GM23248 (cell line): ENCODE measurements around the gene LRP1. TPM values are rescaled to one million over a fixed set of nuclear protein-coding genes. Genes with fewer than 3 reads are reported as not detected.
A peak's percentile ranks its signal among the peaks of the same experiment; 100 is the strongest.

Experiments
- DNase-seq: peaks from one replicate; pipeline ENCODE4 v3.0.0-alpha.2; 2015
- H2AFZ ChIP-seq: fragments of 200-600 bp; sonication (generic); 2 replicates; pipeline ENCODE4 v1.6.1; 2016; ENCODE audit warnings: antibody characterized with exemption
- H3F3A ChIP-seq: fragments of 200-600 bp; sonication (generic); 2 replicates; pipeline ENCODE4 v1.6.1; 2016; ENCODE audit warnings: mild to moderate bottlenecking, antibody characterized with exemption, mixed run types; ENCODE audit not compliant: insufficient read depth
- H3K27ac ChIP-seq: fragments of 200-600 bp; sonication (generic); 2 replicates; pipeline ENCODE4 v1.5.1; 2016; ENCODE audit warnings: mild to moderate bottlenecking
- H3K27me3 ChIP-seq: fragments of 200-600 bp; sonication (generic); replicated peaks from 2 replicates; pipeline ENCODE4 v1.6.1; 2016; ENCODE audit warnings: mild to moderate bottlenecking; ENCODE audit not compliant: insufficient read depth
- H3K36me3 ChIP-seq: fragments of 200-600 bp; sonication (generic); 2 replicates; pipeline ENCODE4 v1.6.1; 2016; ENCODE audit warnings: low read depth, mild to moderate bottlenecking
- H3K4me1 ChIP-seq: fragments of 200-600 bp; sonication (generic); 2 replicates; pipeline ENCODE4 v1.6.1; 2016; ENCODE audit warnings: mild to moderate bottlenecking; ENCODE audit not compliant: insufficient read depth
- H3K4me2 ChIP-seq: fragments of 200-600 bp; sonication (generic); one replicate; pipeline ENCODE4 v1.6.1; 2016; ENCODE audit warnings: mild to moderate bottlenecking; ENCODE audit not compliant: unreplicated experiment
- H3K4me3 ChIP-seq: fragments of 200-600 bp; sonication (generic); 2 replicates; pipeline ENCODE4 v1.5.1; 2016; ENCODE audit warnings: mild to moderate bottlenecking
- H3K79me2 ChIP-seq: fragments of 200-600 bp; sonication (generic); 2 replicates; pipeline ENCODE4 v1.6.1; 2016; ENCODE audit warnings: mild to moderate bottlenecking; ENCODE audit not compliant: insufficient read depth
- H3K9ac ChIP-seq: fragments of 200-600 bp; sonication (generic); 2 replicates; pipeline ENCODE4 v1.6.1; 2016; ENCODE audit warnings: mild to moderate bottlenecking
- H3K9me2 ChIP-seq: fragments of 200-600 bp; sonication (generic); 2 replicates; pipeline ENCODE4 v1.6.1; 2016; ENCODE audit warnings: mixed run types, mild to moderate bottlenecking, moderate library complexity; ENCODE audit not compliant: insufficient read depth
- H3K9me3 ChIP-seq: fragments of 200-600 bp; sonication (generic); one replicate; pipeline ENCODE4 v1.6.1; 2017; ENCODE audit warnings: low read depth
- H4K20me1 ChIP-seq: fragments of 200-600 bp; sonication (generic); 2 replicates; pipeline ENCODE4 v1.6.0; 2016; ENCODE audit not compliant: insufficient read depth
- EZH2 ChIP-seq: fragments of 200-600 bp; sonication (generic); IDR thresholded peaks from 2 replicates; pipeline ENCODE4 v1.6.1; 2018; ENCODE audit warnings: antibody characterized with exemption, mild to moderate bottlenecking; ENCODE audit not compliant: insufficient read depth, poor library complexity, severe bottlenecking
- EZH2phosphoT487 ChIP-seq: fragments of 200-600 bp; sonication (generic); IDR thresholded peaks from 2 replicates; pipeline ENCODE4 v1.6.1; 2018; ENCODE audit warnings: antibody characterized with exemption, moderate library complexity, mild to moderate bottlenecking, low read depth; ENCODE audit not compliant: insufficient read depth
- WGBS, 2 experiments: methylation state at CpG; one replicate each; pipeline ENCODE4 v1.1.6; 2015 to 2017; ENCODE audit warnings: low lambda C conversion rate in 2 of 2, low coverage in 1 of 2; ENCODE audit errors: missing lambda C conversion rate in 2 of 2; 5-methylcytosine and 5-hydroxymethylcytosine counted together
- in situ Hi-C: fragments of 300-500 bp; cut with MboI; formaldehyde crosslinking; loops from 2 replicates; pipeline ENCODE4 v1.15.0; 2020
- polyA plus RNA-seq: library from polyadenylated mRNA; unstranded; fragments of >200 nt; fragmentation: Nextera tagmentation; extraction: Ambion mirVana; gene quantifications from 2 replicates; pipeline ENCODE4 v1.2.1, GENCODE V29; 2016
- total RNA-seq: library from RNA; depleted of rRNA; stranded (reverse); fragments of >200 nt; shearing (Covaris generic); gene quantifications from 2 replicates; pipeline ENCODE4 v1.2.3, GENCODE V29; 2014

Gene LRP1
- total and polyA plus RNA-seq, 2 experiments from 2014 or later: 166 to 257 TPM

GRCh38 chr12:57209916-57210315 is 81.6 kb downstream of the LRP1 start:
- H3K9ac ChIP-seq: no peak overlapping the region
- peaks cover 35% of the 10 kb centered on the region for H3K36me3 ChIP-seq
- no peaks in the 10 kb centered on the region for H3K79me2 ChIP-seq
- H3K9me3 ChIP-seq: no peaks in the 10 kb centered on the region
- no peaks in the 10 kb centered on the region for H3K9me2 ChIP-seq
- TF ChIP-seq EZH2 (no peak), EZH2phosphoT487 (no peak)
- H3K4me2 ChIP-seq: no peak overlapping the region
- 96 to 100% methylated on average over 4 to 8 of the region's 8 CpGs for WGBS, 2 experiments
- H4K20me1 ChIP-seq: no peaks in the 10 kb centered on the region
- no peak overlapping the region for H3K4me3 ChIP-seq
- no peaks in the 10 kb centered on the region for H3K4me1 ChIP-seq
- peaks cover 77% of the 10 kb centered on the region for H3F3A ChIP-seq
- in situ Hi-C loops: no loop called here
- no peak overlapping the region for H3K27ac ChIP-seq
- H2AFZ ChIP-seq: no peak overlapping the region
- no peak for DNase-seq
- H3K27me3 ChIP-seq: no peaks in the 10 kb centered on the region

- DNase-seq: no peak
- in situ Hi-C loops: no loop called here
- Histone ChIP-seq H3K79me2 (no peaks in the 10 kb centered on the region), H3K4me1 (no peaks in the 10 kb centered on the region), H4K20me1 (no peaks in the 10 kb centered on the region), H3K9me3 (no peaks in the 10 kb centered on the region), H3K4me3 (no peak overlapping the region), H3K36me3 (peaks cover 35% of the 10 kb centered on the region), H3K9ac (no peak overlapping the region), H2AFZ (no peak overlapping the region), H3K27me3 (no peaks in the 10 kb centered on the region), H3K27ac (no peak overlapping the region), H3F3A (peaks cover 82% of the 10 kb centered on the region), H3K9me2 (no peaks in the 10 kb centered on the region), H3K4me2 (no peak overlapping the region)
- no peak for TF ChIP-seq EZH2phosphoT487
- TF ChIP-seq EZH2: no peak
- 92 to 96% methylated on average over 12 to 15 of the region's 15 CpGs for WGBS, 2 experiments
Measured at GRCh38 chr12:57210461-57210860, 82.2 kb downstream of the LRP1 start.

- Histone ChIP-seq H3K79me2 (no peaks in the 10 kb centered on the region), H3K27ac (no peak overlapping the region), H2AFZ (no peak overlapping the region), H3K27me3 (no peaks in the 10 kb centered on the region), H3F3A (peaks cover 83% of the 10 kb centered on the region), H3K9ac (no peak overlapping the region), H3K4me3 (no peak overlapping the region), H3K9me3 (no peaks in the 10 kb centered on the region), H3K4me1 (no peaks in the 10 kb centered on the region), H4K20me1 (no peaks in the 10 kb centered on the region), H3K36me3 (peaks cover 31% of the 10 kb centered on the region), H3K9me2 (no peaks in the 10 kb centered on the region), H3K4me2 (no peak overlapping the region)
- DNase-seq: no peak
- no peak for TF ChIP-seq EZH2phosphoT487
- no peak for TF ChIP-seq EZH2
- in situ Hi-C loops: no loop called here
- 81 to 85% methylated on average over 15 to 16 of the region's 16 CpGs for WGBS, 2 experiments
Measured at GRCh38 chr12:57210926-57211692, 82.8 kb downstream of the LRP1 start.

GRCh38 chr12:57211791-57212700 is 83.8 kb downstream of the LRP1 start:
- H4K20me1 ChIP-seq: no peaks in the 10 kb centered on the region

More at GRCh38 chr12:57211791-57212700, 83.8 kb downstream of the LRP1 start:
- 81 to 83% methylated on average over 20 to 27 of the region's 27 CpGs for WGBS, 2 experiments
- Histone ChIP-seq H3K36me3 (peaks cover 24% of the 10 kb centered on the region; the same call in 1 of the 2 replicates), H3F3A (peaks cover 74% of the 10 kb centered on the region), H3K27me3 (no peaks in the 10 kb centered on the region), H3K4me3 (no peak overlapping the region), H2AFZ (no peak overlapping the region), H3K27ac (no peak overlapping the region), H3K9me3 (no peaks in the 10 kb centered on the region), H3K4me1 (no peaks in the 10 kb centered on the region), H3K9ac (no peak overlapping the region), H3K79me2 (no peaks in the 10 kb centered on the region), H3K4me2 (no peak overlapping the region), H3K9me2 (no peaks in the 10 kb centered on the region)
- peak; percentile 44 for DNase-seq
- in situ Hi-C loops: no loop called here
- TF ChIP-seq EZH2phosphoT487: no peak
